Measurements from ENCODE around the gene ICA1.

The ICA1 gene

GRCh38 chr7:8228068-8228467 lies 33.9 kb downstream of the ICA1 start:
- H3K36me3 ChIP-seq (ENCODE audit: low read depth), result no peaks in the 10 kb centered on the region
- H3K9me3 ChIP-seq (ENCODE audit: severe bottlenecking), result no peaks in the 10 kb centered on the region
- no peaks in the 10 kb centered on the region for H3K4me1 ChIP-seq (ENCODE audit: insufficient read depth, poor library complexity, severe bottlenecking)
- no peak for DNase-seq (ENCODE audit: low spot score)
- TF ChIP-seq CTCF (IDR thresholded peaks at IDR 0.05; ENCODE audit: poor library complexity, severe bottlenecking), result no peak
- no peak for ATAC-seq (ENCODE audit: low read depth)
- H3K27me3 ChIP-seq (ENCODE audit: insufficient read depth, poor library complexity, severe bottlenecking), result no peaks in the 10 kb centered on the region
- no peak overlapping the region for H3K4me3 ChIP-seq (ENCODE audit: severe bottlenecking)
- no peak overlapping the region for H3K27ac ChIP-seq (ENCODE audit: poor library complexity, severe bottlenecking)

- ATAC-seq (ENCODE audit: low read depth) (no peak), DNase-seq (ENCODE audit: low spot score) (no peak)
- Histone ChIP-seq H3K4me3 (ENCODE audit: severe bottlenecking) (no peak overlapping the region), H3K27ac (ENCODE audit: poor library complexity, severe bottlenecking) (no peak overlapping the region), H3K9me3 (ENCODE audit: severe bottlenecking) (no peaks in the 10 kb centered on the region), H3K4me1 (ENCODE audit: insufficient read depth, poor library complexity, severe bottlenecking) (no peaks in the 10 kb centered on the region), H3K36me3 (ENCODE audit: low read depth) (no peaks in the 10 kb centered on the region), H3K27me3 (ENCODE audit: insufficient read depth, poor library complexity, severe bottlenecking) (no peaks in the 10 kb centered on the region)
- no peak for TF ChIP-seq CTCF (IDR thresholded peaks at IDR 0.05; ENCODE audit: poor library complexity, severe bottlenecking)
Observed at GRCh38 chr7:8227261-8227660, 34.7 kb downstream of the ICA1 start.

DNA sequence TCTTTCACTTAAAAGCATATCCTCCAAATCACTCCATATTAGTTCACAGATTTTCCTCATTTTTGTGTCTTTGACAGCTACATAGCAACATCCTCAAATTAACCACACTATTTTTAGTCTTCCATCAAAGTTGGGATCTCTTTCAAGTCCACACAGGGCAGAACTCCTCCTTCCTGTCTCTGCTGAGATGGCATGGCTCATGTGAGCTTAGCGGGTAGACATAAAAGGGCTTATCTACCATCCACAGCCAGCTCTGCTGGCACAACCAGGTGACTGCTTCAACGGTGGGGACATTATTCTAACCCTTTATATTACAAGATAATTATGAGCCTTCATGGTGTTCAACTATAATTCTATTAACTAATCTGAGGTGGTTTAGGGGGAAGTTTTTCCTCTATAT lies 35.5 kb downstream of the ICA1 start:
- ATAC-seq (ENCODE audit: low read depth), result no peak
- Histone ChIP-seq H3K27me3 (ENCODE audit: insufficient read depth, poor library complexity, severe bottlenecking) (no peaks in the 10 kb centered on the region), H3K27ac (ENCODE audit: poor library complexity, severe bottlenecking) (no peak overlapping the region), H3K4me1 (ENCODE audit: insufficient read depth, poor library complexity, severe bottlenecking) (no peaks in the 10 kb centered on the region), H3K36me3 (ENCODE audit: low read depth) (no peaks in the 10 kb centered on the region), H3K4me3 (ENCODE audit: severe bottlenecking) (no peak overlapping the region), H3K9me3 (ENCODE audit: severe bottlenecking) (no peaks in the 10 kb centered on the region)
- no peak for TF ChIP-seq CTCF (IDR thresholded peaks at IDR 0.05; ENCODE audit: poor library complexity, severe bottlenecking)
- DNase-seq (ENCODE audit: low spot score), result no peak

GRCh38 chr7:8221567-8221966 lies 40.4 kb downstream of the ICA1 start:
- no peak overlapping the region for H3K4me3 ChIP-seq (ENCODE audit: severe bottlenecking)
- ATAC-seq (ENCODE audit: low read depth), result no peak
- no peaks in the 10 kb centered on the region for H3K27me3 ChIP-seq (ENCODE audit: insufficient read depth, poor library complexity, severe bottlenecking)
- TF ChIP-seq CTCF (IDR thresholded peaks at IDR 0.05; ENCODE audit: poor library complexity, severe bottlenecking), result no peak
- H3K27ac ChIP-seq (ENCODE audit: poor library complexity, severe bottlenecking), result no peak overlapping the region
- H3K36me3 ChIP-seq (ENCODE audit: low read depth), result no peaks in the 10 kb centered on the region
- no peaks in the 10 kb centered on the region for H3K9me3 ChIP-seq (ENCODE audit: severe bottlenecking)
- DNase-seq (ENCODE audit: low spot score), result no peak
- H3K4me1 ChIP-seq (ENCODE audit: insufficient read depth, poor library complexity, severe bottlenecking), result no peaks in the 10 kb centered on the region

DNA sequence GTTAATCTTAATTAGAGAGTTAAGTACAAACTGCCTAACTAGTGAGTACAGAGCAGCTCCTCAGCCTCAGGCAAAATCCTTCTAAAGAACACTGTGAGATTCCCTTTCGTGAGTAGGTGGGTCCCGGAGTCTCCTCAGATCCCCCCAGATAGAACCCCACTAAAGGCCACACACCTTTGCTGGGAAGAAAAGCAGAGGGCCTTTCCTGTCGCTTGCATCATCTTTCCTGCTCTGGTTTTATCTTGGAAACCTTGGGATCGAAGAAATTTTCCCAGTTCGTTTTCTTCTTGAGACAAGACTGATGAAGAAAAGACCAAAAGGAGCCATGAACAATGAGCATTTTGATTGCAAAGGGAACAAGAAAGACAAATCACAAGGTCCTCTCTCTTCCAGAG lies 40.9 kb downstream of the ICA1 start:
- no peak overlapping the region for H3K27ac ChIP-seq (ENCODE audit: poor library complexity, severe bottlenecking)
- H3K9me3 ChIP-seq (ENCODE audit: severe bottlenecking), result no peaks in the 10 kb centered on the region
- H3K4me3 ChIP-seq (ENCODE audit: severe bottlenecking), result no peak overlapping the region

More for the DNA sequence above, 40.9 kb downstream of the ICA1 start:
- DNase-seq (ENCODE audit: low spot score) (no peak), ATAC-seq (ENCODE audit: low read depth) (no peak)
- H3K36me3 ChIP-seq (ENCODE audit: low read depth), result no peaks in the 10 kb centered on the region
- H3K27me3 ChIP-seq (ENCODE audit: insufficient read depth, poor library complexity, severe bottlenecking), result no peaks in the 10 kb centered on the region
- TF ChIP-seq CTCF (IDR thresholded peaks at IDR 0.05; ENCODE audit: poor library complexity, severe bottlenecking), result no peak
- H3K4me1 ChIP-seq (ENCODE audit: insufficient read depth, poor library complexity, severe bottlenecking), result no peaks in the 10 kb centered on the region

All from RWPE2 (cell line).